ENCODE results near the gene PRICKLE4. TPM values are rescaled to one million over a fixed set of nuclear protein-coding genes. Genes with fewer than 3 reads are reported as not detected.
"Not testable (repeated sequence)": the region's sequence is repeated elsewhere in the genome, so short reads cannot be mapped to it uniquely, and the experiment has no call there.

Gene PRICKLE4
- total RNA-seq, 1 donor, result not detected

GRCh38 chr6:41805830-41806774 lies 25.5 kb downstream of the PRICKLE4 start:
- no peaks in the 10 kb centered on the region for H3K4me1 ChIP-seq (ENCODE audit: insufficient read depth, low read length)
- peaks cover 2% of the 10 kb centered on the region for H4K20me1 ChIP-seq (ENCODE audit: insufficient read depth, low read length)
- no peak overlapping the region for H3K4me3 ChIP-seq (ENCODE audit: insufficient read depth, low read length)
- H2AFZ ChIP-seq (ENCODE audit: low read length), result no peak overlapping the region
- H3K27ac ChIP-seq (ENCODE audit: low read depth, low read length), result no peak overlapping the region
- H3K4me2 ChIP-seq (ENCODE audit: insufficient read depth, low read length), result no peak overlapping the region
- TF ChIP-seq CTCF (IDR thresholded peaks at IDR 0.05; ENCODE audit: extremely low read depth, low read depth, low read length), result no peak
- DNase-seq (ENCODE audit: insufficient read length, low spot score, missing footprints), result no peak
- no peaks in the 10 kb centered on the region for H3K9me3 ChIP-seq (ENCODE audit: low read depth, low read length)
- peaks cover 9% of the 10 kb centered on the region for H3K36me3 ChIP-seq (ENCODE audit: insufficient read depth, low read length)
- H3K27me3 ChIP-seq (ENCODE audit: insufficient read depth, low read length), result no peaks in the 10 kb centered on the region
- H3K79me2 ChIP-seq (ENCODE audit: insufficient read depth, low read length), result no peaks in the 10 kb centered on the region

- TF ChIP-seq CTCF (IDR thresholded peaks at IDR 0.05; ENCODE audit: extremely low read depth, low read depth, low read length), result no peak
- Histone ChIP-seq H4K20me1 (ENCODE audit: insufficient read depth, low read length) (no peaks in the 10 kb centered on the region), H3K4me1 (ENCODE audit: insufficient read depth, low read length) (no peaks in the 10 kb centered on the region), H3K27me3 (ENCODE audit: insufficient read depth, low read length) (no peaks in the 10 kb centered on the region), H3K4me3 (ENCODE audit: insufficient read depth, low read length) (no peak overlapping the region), H3K9me3 (ENCODE audit: low read depth, low read length) (no peaks in the 10 kb centered on the region), H3K4me2 (ENCODE audit: insufficient read depth, low read length) (no peak overlapping the region), H3K36me3 (ENCODE audit: insufficient read depth, low read length) (no peaks in the 10 kb centered on the region), H3K79me2 (ENCODE audit: insufficient read depth, low read length) (no peaks in the 10 kb centered on the region), H3K27ac (ENCODE audit: low read depth, low read length) (no peak overlapping the region), H2AFZ (ENCODE audit: low read length) (no peak overlapping the region)
- DNase-seq (ENCODE audit: insufficient read length, low spot score, missing footprints), result no peak
These were observed 30.5 kb downstream of the PRICKLE4 start for GRCh38 chr6:41811095-41811494.

- H4K20me1 ChIP-seq (ENCODE audit: insufficient read depth, low read length); H3K4me3 ChIP-seq (ENCODE audit: insufficient read depth, low read length); H3K36me3 ChIP-seq (ENCODE audit: insufficient read depth, low read length); H3K4me2 ChIP-seq (ENCODE audit: insufficient read depth, low read length); DNase-seq (ENCODE audit: insufficient read length, low spot score, missing footprints); H3K9me3 ChIP-seq (ENCODE audit: low read depth, low read length); H2AFZ ChIP-seq (ENCODE audit: low read length); H3K4me1 ChIP-seq (ENCODE audit: insufficient read depth, low read length); H3K27ac ChIP-seq (ENCODE audit: low read depth, low read length); H3K79me2 ChIP-seq (ENCODE audit: insufficient read depth, low read length); H3K27me3 ChIP-seq (ENCODE audit: insufficient read depth, low read length): not testable (repeated sequence)
These were observed 31.4 kb downstream of the PRICKLE4 start for GRCh38 chr6:41811946-41812345.

- Histone ChIP-seq H3K9me3 (ENCODE audit: low read depth, low read length) (no peaks in the 10 kb centered on the region), H2AFZ (ENCODE audit: low read length) (no peak overlapping the region), H3K27me3 (ENCODE audit: insufficient read depth, low read length) (no peaks in the 10 kb centered on the region), H3K4me2 (ENCODE audit: insufficient read depth, low read length) (no peak overlapping the region), H3K79me2 (ENCODE audit: insufficient read depth, low read length) (no peaks in the 10 kb centered on the region), H3K27ac (ENCODE audit: low read depth, low read length) (no peak overlapping the region), H3K36me3 (ENCODE audit: insufficient read depth, low read length) (no peaks in the 10 kb centered on the region), H3K4me1 (ENCODE audit: insufficient read depth, low read length) (no peaks in the 10 kb centered on the region), H4K20me1 (ENCODE audit: insufficient read depth, low read length) (no peaks in the 10 kb centered on the region), H3K4me3 (ENCODE audit: insufficient read depth, low read length) (no peak overlapping the region)
- DNase-seq (ENCODE audit: insufficient read length, low spot score, missing footprints), result no peak
- no peak for TF ChIP-seq CTCF (IDR thresholded peaks at IDR 0.05; ENCODE audit: extremely low read depth, low read depth, low read length)
These were observed 32.9 kb downstream of the PRICKLE4 start for GRCh38 chr6:41813469-41813868.
